GM23338 (cell line): ENCODE data around the gene MTA3. TPM values are rescaled to one million over a fixed set of nuclear protein-coding genes. Genes with fewer than 3 reads are reported as not detected.

Experiments used
- ATAC-seq: fragments of 200-7000 bp; cut with Tn5 transposase; 3 replicates; pipeline ENCODE4 v1.9.1; 2020
- DNase-seq: peaks from one replicate; pipeline ENCODE4 v3.0.0-alpha.2; 2015; ENCODE audit warnings: low spot score
- H2AFZ ChIP-seq: fragments of 200-600 bp; sonication (generic); 2 replicates; pipeline ENCODE4 v1.8.0; 2016; ENCODE audit warnings: antibody characterized with exemption, mild to moderate bottlenecking, moderate library complexity
- H3F3A ChIP-seq: fragments of 200-600 bp; sonication (generic); replicated peaks from 2 replicates; pipeline ENCODE4 v1.8.0; 2017; ENCODE audit warnings: antibody characterized with exemption, mixed run types, low read depth
- H3K27ac ChIP-seq: fragments of 200-600 bp; sonication (generic); 2 replicates; pipeline ENCODE4 v1.6.1; 2016; ENCODE audit warnings: low read depth
- H3K27me3 ChIP-seq: fragments of 200-600 bp; sonication (generic); 2 replicates; pipeline ENCODE4 v1.8.0; 2016; ENCODE audit warnings: mild to moderate bottlenecking, mixed run types, moderate library complexity; ENCODE audit not compliant: insufficient read depth
- H3K36me3 ChIP-seq: fragments of 200-600 bp; sonication (generic); 2 replicates; pipeline ENCODE4 v1.8.0; 2016; ENCODE audit warnings: mild to moderate bottlenecking; ENCODE audit not compliant: insufficient read depth
- H3K4me1 ChIP-seq: fragments of 200-600 bp; sonication (generic); 2 replicates; pipeline ENCODE4 v1.8.0; 2016; ENCODE audit warnings: mild to moderate bottlenecking, moderate library complexity; ENCODE audit not compliant: insufficient read depth
- H3K4me2 ChIP-seq: fragments of 200-600 bp; sonication (generic); 2 replicates; pipeline ENCODE4 v1.7.1; 2017; ENCODE audit warnings: mixed run types
- H3K4me3 ChIP-seq: fragments of 200-600 bp; sonication (generic); 2 replicates; pipeline ENCODE4 v1.6.1; 2016; ENCODE audit warnings: mixed run types
- H3K79me2 ChIP-seq: fragments of 200-600 bp; sonication (generic); replicated peaks from 2 replicates; pipeline ENCODE4 v1.8.0; 2017; ENCODE audit warnings: mild to moderate bottlenecking; ENCODE audit not compliant: insufficient read depth
- H3K9me2 ChIP-seq: fragments of 200-600 bp; sonication (generic); 2 replicates; pipeline ENCODE4 v1.8.0; 2017; ENCODE audit not compliant: insufficient read depth
- H4K20me1 ChIP-seq: fragments of 200-600 bp; sonication (generic); replicated peaks from 2 replicates; pipeline ENCODE4 v1.8.0; 2017; ENCODE audit warnings: mild to moderate bottlenecking; ENCODE audit not compliant: insufficient read depth
- H3K27ac Mint-ChIP-seq: 2 replicates; pipeline ENCODE4 v1.8.0; 2020; ENCODE audit warnings: inconsistent platforms, mild to moderate bottlenecking, moderate library complexity, mixed read lengths
- H3K27me3 Mint-ChIP-seq: 3 replicates; pipeline ENCODE4 v1.8.0; 2022; ENCODE audit warnings: low read depth, mild to moderate bottlenecking, moderate library complexity, mixed read lengths, inconsistent platforms; ENCODE audit not compliant: insufficient read depth, poor library complexity
- H3K36me3 Mint-ChIP-seq: 3 replicates; pipeline ENCODE4 v1.8.0; 2021; ENCODE audit warnings: low read depth, mild to moderate bottlenecking, inconsistent platforms, moderate library complexity, mixed read lengths
- H3K4me1 Mint-ChIP-seq: 3 replicates; pipeline ENCODE4 v1.8.0; 2020; ENCODE audit warnings: mild to moderate bottlenecking, inconsistent platforms, mixed read lengths
- H3K4me3 Mint-ChIP-seq: 3 replicates; pipeline ENCODE4 v1.8.0; 2021; ENCODE audit warnings: moderate library complexity, mild to moderate bottlenecking, inconsistent platforms, mixed read lengths
- H3K9me3 Mint-ChIP-seq: 3 replicates; pipeline ENCODE4 v1.8.0; 2020; ENCODE audit warnings: moderate library complexity, mild to moderate bottlenecking, inconsistent platforms, mixed read lengths
- CREB1 ChIP-seq: fragments of 250-450 bp; sonication (Bioruptor Pico); IDR thresholded peaks from 2 replicates; pipeline ENCODE4 v1.5.0; 2020; ENCODE audit warnings: low read depth, mild to moderate bottlenecking, moderate library complexity
- CTCF ChIP-seq, 2 experiments: fragments of 200-600 bp in 1 of 2; sonication (generic) in 1 of 2; conservative IDR thresholded peaks; 2 replicates each; pipeline versions ENCODE4 v1.5.1 to v1.6.1; 2016 to 2017; ENCODE audit warnings: antibody characterized with exemption in 2 of 2, low read depth in 2 of 2, mild to moderate bottlenecking in 2 of 2, moderate library complexity in 1 of 2
- ETS1 ChIP-seq: IDR thresholded peaks from 2 replicates; pipeline ENCODE4 v1.6.1; 2016; ENCODE audit warnings: antibody characterized with exemption
- EZH2 ChIP-seq: fragments of 200-600 bp; sonication (generic); IDR thresholded peaks from one replicate; pipeline ENCODE4 v1.8.0; 2017; ENCODE audit warnings: antibody characterized with exemption, mild to moderate bottlenecking, low read depth; ENCODE audit not compliant: unreplicated experiment
- EZH2phosphoT487 ChIP-seq: fragments of 200-600 bp; sonication (generic); IDR thresholded peaks from one replicate; pipeline ENCODE4 v1.8.1; 2018; ENCODE audit warnings: antibody characterized with exemption; ENCODE audit not compliant: unreplicated experiment
- JUNB ChIP-seq: IDR thresholded peaks from one replicate; pipeline ENCODE4 v1.6.1; 2016; ENCODE audit warnings: antibody characterized with exemption; ENCODE audit not compliant: unreplicated experiment
- NANOG ChIP-seq: IDR thresholded peaks from 2 replicates; pipeline ENCODE4 v1.6.1; 2016; ENCODE audit warnings: antibody characterized with exemption, borderline replicate concordance
- POLR2AphosphoS5 ChIP-seq: IDR thresholded peaks from 2 replicates; pipeline ENCODE4 v1.6.1; 2016; ENCODE audit warnings: antibody characterized with exemption, low read depth
- STAT1 ChIP-seq: IDR thresholded peaks from one replicate; pipeline ENCODE4 v1.6.1; 2016; ENCODE audit warnings: antibody characterized with exemption; ENCODE audit not compliant: unreplicated experiment
- ZNF114 ChIP-seq: fragments of 250-450 bp; sonication (Bioruptor Pico); IDR thresholded peaks from 2 replicates; pipeline ENCODE4 v1.5.0; 2020; ENCODE audit warnings: mild to moderate bottlenecking, moderate library complexity
- ZNF331 ChIP-seq: fragments of 250-450 bp; sonication (Bioruptor Pico); IDR thresholded peaks from 2 replicates; pipeline ENCODE4 v1.5.0; 2020; ENCODE audit warnings: low read depth, mild to moderate bottlenecking, moderate library complexity
- ZNF462 ChIP-seq: fragments of 250-450 bp; sonication (Bioruptor Pico); IDR thresholded peaks from 2 replicates; pipeline ENCODE4 v1.5.0; 2020; ENCODE audit warnings: mild to moderate bottlenecking, moderate library complexity
- polyA plus RNA-seq: library from polyadenylated mRNA; unstranded; fragments of >200 nt; fragmentation: Nextera tagmentation; extraction: Ambion mirVana; gene quantifications from 2 replicates; pipeline ENCODE4 v1.2.1, GENCODE V29; 2016
- total RNA-seq: library from RNA; depleted of rRNA; stranded (reverse); fragments of >200 nt; shearing (Covaris generic); gene quantifications from 2 replicates; pipeline ENCODE4 v1.2.3, GENCODE V29; 2014
- TF ChIP-seq, protein P1 (sequence below): IDR thresholded peaks from one replicate; pipeline ENCODE4 v1.6.1; 2018; ENCODE audit warnings: antibody characterized with exemption; ENCODE audit not compliant: unreplicated experiment

MTA3 gene
- total and polyA plus RNA-seq, 2 experiments from 2014 or later: 162 to 208 TPM

DNA sequence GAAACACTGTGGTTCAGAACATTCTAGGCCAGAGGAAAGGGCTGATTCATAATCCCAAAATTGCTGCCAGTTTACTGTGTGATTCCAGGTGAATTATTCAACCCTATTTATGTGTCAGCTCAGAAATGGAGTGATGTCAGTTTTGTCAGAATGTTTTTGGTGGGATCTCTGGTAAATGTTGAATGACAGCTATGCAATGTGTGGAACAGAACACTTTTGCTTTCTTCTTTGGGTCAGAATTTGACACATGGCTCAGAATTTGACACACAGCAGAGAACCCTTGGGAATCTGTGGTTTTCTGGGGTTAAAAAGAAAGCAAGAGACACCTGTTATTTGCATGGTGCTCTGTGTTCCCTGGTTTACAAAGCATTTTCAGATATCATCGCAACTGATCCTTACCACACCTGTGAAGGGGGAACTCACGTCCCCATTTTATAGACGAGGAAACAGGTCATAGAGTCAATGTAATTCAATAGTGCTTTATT, 1.6 kb upstream of the MTA3 start:
- peak overlapping the region; percentile 74; the same call in 1 of the 2 replicates for H3K4me2 ChIP-seq
- H4K20me1 ChIP-seq: no peaks in the 10 kb centered on the region
- H3K79me2 ChIP-seq: peaks cover 28% of the 10 kb centered on the region
- DNase-seq: no peak
- peak overlapping the region; percentile 97; the same call in 1 of the 2 replicates for H3K27ac ChIP-seq
- H2AFZ ChIP-seq: no peak overlapping the region
- H3K4me1 Mint-ChIP-seq: peaks cover 28% of the 10 kb centered on the region
- H3F3A ChIP-seq: no peaks in the 10 kb centered on the region
- no peak overlapping the region for H3K27ac Mint-ChIP-seq
- peaks cover 24% of the 10 kb centered on the region for H3K36me3 Mint-ChIP-seq
- TF ChIP-seq CREB1 (CRISPR knock-in tag) (no peak), CTCF (conservative IDR thresholded peaks at IDR 0.05; ENCODE audit: low read depth in 2 of 2) (no peak), EZH2phosphoT487 (no peak), JUNB (no peak), POLR2AphosphoS5 (no peak), ZNF462 (CRISPR knock-in tag) (no peak), ZNF114 (CRISPR knock-in tag) (no peak), STAT1 (no peak), ZNF331 (no peak), NANOG (no peak), ETS1 (no peak), EZH2 (no peak)
- TF ChIP-seq, protein P1, sequence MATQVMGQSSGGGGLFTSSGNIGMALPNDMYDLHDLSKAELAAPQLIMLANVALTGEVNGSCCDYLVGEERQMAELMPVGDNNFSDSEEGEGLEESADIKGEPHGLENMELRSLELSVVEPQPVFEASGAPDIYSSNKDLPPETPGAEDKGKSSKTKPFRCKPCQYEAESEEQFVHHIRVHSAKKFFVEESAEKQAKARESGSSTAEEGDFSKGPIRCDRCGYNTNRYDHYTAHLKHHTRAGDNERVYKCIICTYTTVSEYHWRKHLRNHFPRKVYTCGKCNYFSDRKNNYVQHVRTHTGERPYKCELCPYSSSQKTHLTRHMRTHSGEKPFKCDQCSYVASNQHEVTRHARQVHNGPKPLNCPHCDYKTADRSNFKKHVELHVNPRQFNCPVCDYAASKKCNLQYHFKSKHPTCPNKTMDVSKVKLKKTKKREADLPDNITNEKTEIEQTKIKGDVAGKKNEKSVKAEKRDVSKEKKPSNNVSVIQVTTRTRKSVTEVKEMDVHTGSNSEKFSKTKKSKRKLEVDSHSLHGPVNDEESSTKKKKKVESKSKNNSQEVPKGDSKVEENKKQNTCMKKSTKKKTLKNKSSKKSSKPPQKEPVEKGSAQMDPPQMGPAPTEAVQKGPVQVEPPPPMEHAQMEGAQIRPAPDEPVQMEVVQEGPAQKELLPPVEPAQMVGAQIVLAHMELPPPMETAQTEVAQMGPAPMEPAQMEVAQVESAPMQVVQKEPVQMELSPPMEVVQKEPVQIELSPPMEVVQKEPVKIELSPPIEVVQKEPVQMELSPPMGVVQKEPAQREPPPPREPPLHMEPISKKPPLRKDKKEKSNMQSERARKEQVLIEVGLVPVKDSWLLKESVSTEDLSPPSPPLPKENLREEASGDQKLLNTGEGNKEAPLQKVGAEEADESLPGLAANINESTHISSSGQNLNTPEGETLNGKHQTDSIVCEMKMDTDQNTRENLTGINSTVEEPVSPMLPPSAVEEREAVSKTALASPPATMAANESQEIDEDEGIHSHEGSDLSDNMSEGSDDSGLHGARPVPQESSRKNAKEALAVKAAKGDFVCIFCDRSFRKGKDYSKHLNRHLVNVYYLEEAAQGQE: no peak
- H3K4me3 ChIP-seq: peak overlapping the region; percentile 45; the same call in 1 of the 2 replicates
- H3K36me3 ChIP-seq: peaks cover 15% of the 10 kb centered on the region
- H3K4me1 ChIP-seq: peaks cover 27% of the 10 kb centered on the region
- H3K9me3 Mint-ChIP-seq: no peaks in the 10 kb centered on the region
- no peaks in the 10 kb centered on the region for H3K27me3 ChIP-seq
- H3K9me2 ChIP-seq: no peaks in the 10 kb centered on the region
- H3K27me3 Mint-ChIP-seq: peaks cover 14% of the 10 kb centered on the region
- ATAC-seq: no peak
- H3K4me3 Mint-ChIP-seq: no peak overlapping the region; the same call in 2 of the 3 replicates
